ENCODE measurements around the gene FAT1.

FAT1 gene

GRCh38 chr4:186698028-186698427, 25.6 kb downstream of the FAT1 start:
- Histone ChIP-seq H3K4me1 (ENCODE audit: control insufficient read depth, insufficient read depth, low read length) (0 out of 2 replicates have a peak, but pooled peaks cover 3% of the 10 kb centered on the region), H3K27ac (ENCODE audit: extremely low read depth, low read depth, low read length) (no peak overlapping the region), H3K4me3 (ENCODE audit: low read depth, low read length) (no peak overlapping the region), H3K36me3 (ENCODE audit: control insufficient read depth in 2 of 2, insufficient read depth in 1 of 2, low read length in 2 of 2) (peaks cover 0 to 7% of the 10 kb centered on the region in 2 experiments; a peak in 1 of 3 replicates), H3K9me3 (ENCODE audit: control insufficient read depth, insufficient read depth, low read depth, low read length) (no peaks in the 10 kb centered on the region)
- TF ChIP-seq ZBTB17 (tag by site-specific recombination; IDR thresholded peaks at IDR 0.05) = no peak
- no peak for TF ChIP-seq ZNF596 (tag by site-specific recombination; IDR thresholded peaks at IDR 0.05)
- no peak for TF ChIP-seq GLI2 (tag by site-specific recombination; IDR thresholded peaks at IDR 0.05; ENCODE audit: borderline replicate concordance, low read depth)
- TF ChIP-seq TSHZ1 (tag by site-specific recombination; IDR thresholded peaks at IDR 0.05; ENCODE audit: borderline replicate concordance) = no peak
- no peak for TF ChIP-seq ZNF214 (tag by site-specific recombination; IDR thresholded peaks at IDR 0.05; ENCODE audit: borderline replicate concordance)
- no peak for TF ChIP-seq ZNF394 (tag by site-specific recombination; IDR thresholded peaks at IDR 0.05; ENCODE audit: borderline replicate concordance)
- no peak for TF ChIP-seq ZNF404 (tag by site-specific recombination; IDR thresholded peaks at IDR 0.05)
- no peak for TF ChIP-seq ZNF37A (tag by site-specific recombination; IDR thresholded peaks at IDR 0.05)
- TF ChIP-seq, protein P1, sequence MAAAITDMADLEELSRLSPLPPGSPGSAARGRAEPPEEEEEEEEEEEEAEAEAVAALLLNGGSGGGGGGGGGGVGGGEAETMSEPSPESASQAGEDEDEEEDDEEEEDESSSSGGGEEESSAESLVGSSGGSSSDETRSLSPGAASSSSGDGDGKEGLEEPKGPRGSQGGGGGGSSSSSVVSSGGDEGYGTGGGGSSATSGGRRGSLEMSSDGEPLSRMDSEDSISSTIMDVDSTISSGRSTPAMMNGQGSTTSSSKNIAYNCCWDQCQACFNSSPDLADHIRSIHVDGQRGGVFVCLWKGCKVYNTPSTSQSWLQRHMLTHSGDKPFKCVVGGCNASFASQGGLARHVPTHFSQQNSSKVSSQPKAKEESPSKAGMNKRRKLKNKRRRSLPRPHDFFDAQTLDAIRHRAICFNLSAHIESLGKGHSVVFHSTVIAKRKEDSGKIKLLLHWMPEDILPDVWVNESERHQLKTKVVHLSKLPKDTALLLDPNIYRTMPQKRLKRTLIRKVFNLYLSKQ (tag by site-specific recombination; IDR thresholded peaks at IDR 0.05; ENCODE audit: borderline replicate concordance) = no peak
- TF ChIP-seq, protein P2, sequence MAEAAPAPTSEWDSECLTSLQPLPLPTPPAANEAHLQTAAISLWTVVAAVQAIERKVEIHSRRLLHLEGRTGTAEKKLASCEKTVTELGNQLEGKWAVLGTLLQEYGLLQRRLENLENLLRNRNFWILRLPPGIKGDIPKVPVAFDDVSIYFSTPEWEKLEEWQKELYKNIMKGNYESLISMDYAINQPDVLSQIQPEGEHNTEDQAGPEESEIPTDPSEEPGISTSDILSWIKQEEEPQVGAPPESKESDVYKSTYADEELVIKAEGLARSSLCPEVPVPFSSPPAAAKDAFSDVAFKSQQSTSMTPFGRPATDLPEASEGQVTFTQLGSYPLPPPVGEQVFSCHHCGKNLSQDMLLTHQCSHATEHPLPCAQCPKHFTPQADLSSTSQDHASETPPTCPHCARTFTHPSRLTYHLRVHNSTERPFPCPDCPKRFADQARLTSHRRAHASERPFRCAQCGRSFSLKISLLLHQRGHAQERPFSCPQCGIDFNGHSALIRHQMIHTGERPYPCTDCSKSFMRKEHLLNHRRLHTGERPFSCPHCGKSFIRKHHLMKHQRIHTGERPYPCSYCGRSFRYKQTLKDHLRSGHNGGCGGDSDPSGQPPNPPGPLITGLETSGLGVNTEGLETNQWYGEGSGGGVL (tag by site-specific recombination; IDR thresholded peaks at IDR 0.05) = no peak
- TF ChIP-seq KLF17 (tag by site-specific recombination; IDR thresholded peaks at IDR 0.05) = no peak
- no peak for TF ChIP-seq ZNF341 (tag by site-specific recombination; IDR thresholded peaks at IDR 0.05; ENCODE audit: low read depth)
- TF ChIP-seq ZNF549 (tag by site-specific recombination; IDR thresholded peaks at IDR 0.05) = no peak
- no peak for TF ChIP-seq ZNF639 (tag by site-specific recombination; IDR thresholded peaks at IDR 0.05)
- TF ChIP-seq ZFP37 (tag by site-specific recombination; IDR thresholded peaks at IDR 0.05) = no peak
- TF ChIP-seq ZIC2 (tag by site-specific recombination; IDR thresholded peaks at IDR 0.05) = no peak
- no peak for TF ChIP-seq SP7 (tag by site-specific recombination; IDR thresholded peaks at IDR 0.05)
- TF ChIP-seq, protein P3, sequence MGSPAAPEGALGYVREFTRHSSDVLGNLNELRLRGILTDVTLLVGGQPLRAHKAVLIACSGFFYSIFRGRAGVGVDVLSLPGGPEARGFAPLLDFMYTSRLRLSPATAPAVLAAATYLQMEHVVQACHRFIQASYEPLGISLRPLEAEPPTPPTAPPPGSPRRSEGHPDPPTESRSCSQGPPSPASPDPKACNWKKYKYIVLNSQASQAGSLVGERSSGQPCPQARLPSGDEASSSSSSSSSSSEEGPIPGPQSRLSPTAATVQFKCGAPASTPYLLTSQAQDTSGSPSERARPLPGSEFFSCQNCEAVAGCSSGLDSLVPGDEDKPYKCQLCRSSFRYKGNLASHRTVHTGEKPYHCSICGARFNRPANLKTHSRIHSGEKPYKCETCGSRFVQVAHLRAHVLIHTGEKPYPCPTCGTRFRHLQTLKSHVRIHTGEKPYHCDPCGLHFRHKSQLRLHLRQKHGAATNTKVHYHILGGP (tag by site-specific recombination; IDR thresholded peaks at IDR 0.05) = no peak
- TF ChIP-seq GLI4 (tag by site-specific recombination; IDR thresholded peaks at IDR 0.05) = no peak
- TF ChIP-seq ZNF350 (tag by site-specific recombination; IDR thresholded peaks at IDR 0.05) = no peak
- ChIA-PET CTCF (interaction anchor here (0.6 kb wide), 1 partner anchor 149 kb away, joined by 5 read pairs; no protein-coding TSS in a partner anchor), POLR2A (no interaction called here)
